ENCODE data around the gene BMAL2. TPM values are rescaled to one million over a fixed set of nuclear protein-coding genes. Genes with fewer than 3 reads are reported as not detected.

BMAL2 gene
- total and polyA plus RNA-seq, 2 of the 13 experiments (the other 11 are each of a cell fraction or from before 2014, with no cell fraction given): 4.8 to 27.4 TPM

DNA sequence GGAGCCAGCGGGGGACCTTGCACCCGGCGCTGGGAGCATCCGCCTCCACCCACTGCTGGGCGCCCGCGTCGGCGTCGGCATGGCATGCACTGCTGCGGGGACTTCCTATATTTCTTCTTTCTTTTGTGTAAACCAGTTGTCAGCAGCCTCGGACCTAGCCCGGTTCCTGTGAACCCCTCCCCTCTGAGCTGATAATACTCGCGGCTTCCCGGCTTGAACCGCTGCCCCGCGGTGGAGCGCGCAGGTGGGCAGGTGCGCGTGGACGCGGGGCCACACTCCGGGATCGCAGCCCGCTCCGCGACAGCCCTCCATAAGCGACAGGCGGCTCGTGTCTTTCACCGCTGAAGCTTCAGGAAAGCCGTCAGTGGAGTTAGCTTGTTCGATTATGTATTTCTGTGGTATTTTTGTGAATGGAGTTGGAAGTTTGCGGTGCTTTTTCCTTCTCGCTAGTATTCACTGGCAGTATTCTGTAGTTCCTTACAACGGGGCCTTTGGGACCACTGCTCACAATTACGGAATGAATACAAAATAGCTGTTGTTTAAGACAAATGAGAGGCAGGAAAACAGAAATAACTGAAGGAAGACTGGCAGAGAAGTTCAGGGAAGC, 870 bp downstream of the BMAL2 start (continued):
- TF ChIP-seq ZNF501 (CRISPR knock-in tag; IDR thresholded peaks at IDR 0.05): peak; percentile 45; the same call in 1 of the 2 replicates
- TF ChIP-seq, protein P1, sequence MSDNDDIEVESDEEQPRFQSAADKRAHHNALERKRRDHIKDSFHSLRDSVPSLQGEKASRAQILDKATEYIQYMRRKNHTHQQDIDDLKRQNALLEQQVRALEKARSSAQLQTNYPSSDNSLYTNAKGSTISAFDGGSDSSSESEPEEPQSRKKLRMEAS (IDR thresholded peaks at IDR 0.05): peak; percentile 38; the same call in 1 of the 2 replicates
- TF ChIP-seq RNF2 (conservative IDR thresholded peaks at IDR 0.05; ENCODE audit: low read depth): 0 out of 2 replicates have a peak, but pooled peaks have one; percentile 18
- TF ChIP-seq ZNF772 (CRISPR knock-in tag; IDR thresholded peaks at IDR 0.05): no peak
- TF ChIP-seq ZFP36L1 (CRISPR knock-in tag; IDR thresholded peaks at IDR 0.05): 0 out of 2 replicates have a peak, but pooled peaks have one; percentile 10
- TF ChIP-seq KAT2B (IDR thresholded peaks at IDR 0.05; ENCODE audit: borderline replicate concordance, low read depth, low read length): no peak
- peak; percentile 70; the same call in 1 of the 2 replicates for TF ChIP-seq ZSCAN29 (CRISPR knock-in tag; conservative IDR thresholded peaks at IDR 0.05)
- no peak for TF ChIP-seq CCDC6 (CRISPR knock-in tag; IDR thresholded peaks at IDR 0.05)
- 0 out of 2 replicates have a peak, but pooled peaks have one; percentile 49 for TF ChIP-seq KDM5B (CRISPR knock-in tag; IDR thresholded peaks at IDR 0.05; ENCODE audit: borderline replicate concordance)
- peak; percentile 34; the same call in 1 of the 2 replicates for TF ChIP-seq KMT2A (CRISPR knock-in tag; IDR thresholded peaks at IDR 0.05)
- TF ChIP-seq YEATS4 (CRISPR knock-in tag; IDR thresholded peaks at IDR 0.05; ENCODE audit: borderline replicate concordance): peak; percentile 62
- TF ChIP-seq SIN3A (IDR thresholded peaks at IDR 0.05; ENCODE audit: borderline replicate concordance, low read depth, low read length): peak; percentile 24; the same call in 1 of the 2 replicates
- peak; percentile 70 for TF ChIP-seq AGO2 (optimal IDR thresholded peaks at IDR 0.05; ENCODE audit: low read depth, low read length)
- 0 out of 2 replicates have a peak, but pooled peaks have one; percentile 27 for TF ChIP-seq MTA1 (CRISPR knock-in tag; IDR thresholded peaks at IDR 0.05; ENCODE audit: borderline replicate concordance)
- TF ChIP-seq KDM2A (CRISPR knock-in tag; IDR thresholded peaks at IDR 0.05; ENCODE audit: borderline replicate concordance, low read depth): peak; percentile 71
- no peak for TF ChIP-seq SOX13 (IDR thresholded peaks at IDR 0.05)
- 0 out of 4 replicates have a peak, but pooled peaks of 1 of the 2 experiments have one; percentile 13 for TF ChIP-seq SOX13 (CRISPR knock-in tag; conservative IDR thresholded peaks at IDR 0.05 in 1 of 2, IDR thresholded peaks at IDR 0.05 in 1 of 2)
- TF ChIP-seq, protein P2, sequence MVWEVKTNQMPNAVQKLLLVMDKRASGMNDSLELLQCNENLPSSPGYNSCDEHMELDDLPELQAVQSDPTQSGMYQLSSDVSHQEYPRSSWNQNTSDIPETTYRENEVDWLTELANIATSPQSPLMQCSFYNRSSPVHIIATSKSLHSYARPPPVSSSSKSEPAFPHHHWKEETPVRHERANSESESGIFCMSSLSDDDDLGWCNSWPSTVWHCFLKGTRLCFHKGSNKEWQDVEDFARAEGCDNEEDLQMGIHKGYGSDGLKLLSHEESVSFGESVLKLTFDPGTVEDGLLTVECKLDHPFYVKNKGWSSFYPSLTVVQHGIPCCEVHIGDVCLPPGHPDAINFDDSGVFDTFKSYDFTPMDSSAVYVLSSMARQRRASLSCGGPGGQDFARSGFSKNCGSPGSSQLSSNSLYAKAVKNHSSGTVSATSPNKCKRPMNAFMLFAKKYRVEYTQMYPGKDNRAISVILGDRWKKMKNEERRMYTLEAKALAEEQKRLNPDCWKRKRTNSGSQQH (CRISPR knock-in tag; IDR thresholded peaks at IDR 0.05; ENCODE audit: low read depth): no peak
- peak; percentile 67 for TF ChIP-seq ZNF687 (CRISPR knock-in tag; IDR thresholded peaks at IDR 0.05)
- no peak; the same call in 1 of the 2 replicates for TF ChIP-seq CSRNP1 (CRISPR knock-in tag; IDR thresholded peaks at IDR 0.05)
- no peak for TF ChIP-seq ZNF3 (CRISPR knock-in tag; IDR thresholded peaks at IDR 0.05)
- peak in 1 of 2 experiments; percentile 62; a peak in 2 of 4 replicates for TF ChIP-seq POLR2A (IDR thresholded peaks at IDR 0.05; ENCODE audit: insufficient read depth in 1 of 2, low read depth in 2 of 2, low read length in 2 of 2)
